Right renal cortex interstitium (tissue), 3 donors: ENCODE data around the gene HDAC11. TPM values are rescaled to one million over a fixed set of nuclear protein-coding genes. Genes with fewer than 3 reads are reported as not detected.
"Not testable (repeated sequence)": the region's sequence is repeated elsewhere in the genome, so short reads cannot be mapped to it uniquely, and the experiment has no call there.

Experiments
- DNase-seq, 3 donors: peaks; one replicate each; pipeline ENCODE4 v3.0.0-alpha.2; 2013; ENCODE audit warnings: low read depth in 3 of 3, low spot score in 2 of 3
- polyA plus RNA-seq, 3 donors: library from polyadenylated mRNA; unstranded; fragments of 120-200 nt; gene quantifications; one replicate each; pipeline ENCODE4 v1.2.1, GENCODE V29; 2013; ENCODE audit not compliant: insufficient read length in 3 of 3

HDAC11 gene
- polyA plus RNA-seq, 3 donors = 16.7 to 22.1 (median 17.3) TPM

- DNase-seq = no peak
These were observed 39.1 kb downstream of the HDAC11 start for GRCh38 chr3:13519006-13519791.

GRCh38 chr3:13520326-13520880 is 40.3 kb downstream of the HDAC11 start:
- no peak for DNase-seq

- no peak for DNase-seq
These were observed 41.2 kb downstream of the HDAC11 start for GRCh38 chr3:13521309-13521708.

GRCh38 chr3:13521749-13522148 is 41.6 kb downstream of the HDAC11 start:
- DNase-seq = not testable (repeated sequence)

GRCh38 chr3:13522236-13522635 is 42.1 kb downstream of the HDAC11 start:
- DNase-seq = no peak

GRCh38 chr3:13524979-13525669 is 45.0 kb downstream of the HDAC11 start:
- DNase-seq = no peak

- DNase-seq = no peak
These were observed 45.9 kb downstream of the HDAC11 start for GRCh38 chr3:13525827-13526625.

GRCh38 chr3:13526626-13526949 is 46.5 kb downstream of the HDAC11 start:
- DNase-seq = no peak

GRCh38 chr3:13528217-13528867 is 48.2 kb downstream of the HDAC11 start:
- no peak for DNase-seq

GRCh38 chr3:13529196-13530112 is 49.3 kb downstream of the HDAC11 start:
- no peak for DNase-seq

- DNase-seq = no peak
These were observed 50.3 kb downstream of the HDAC11 start for GRCh38 chr3:13530241-13531009.

GRCh38 chr3:13532085-13532484 is 52.0 kb downstream of the HDAC11 start:
- no peak for DNase-seq

GRCh38 chr3:13532631-13533030 is 52.5 kb downstream of the HDAC11 start:
- DNase-seq = no peak

GRCh38 chr3:13533885-13534301 is 53.8 kb downstream of the HDAC11 start:
- no peak for DNase-seq

- DNase-seq = no peak
These were observed 55.4 kb downstream of the HDAC11 start for GRCh38 chr3:13535526-13535875.

GRCh38 chr3:13535905-13536304 is 55.8 kb downstream of the HDAC11 start:
- DNase-seq = no peak

GRCh38 chr3:13536432-13536831 is 56.3 kb downstream of the HDAC11 start:
- no peak for DNase-seq

GRCh38 chr3:13536832-13537231 is 56.7 kb downstream of the HDAC11 start:
- no peak for DNase-seq
